Measurements from ENCODE around the gene EEF1AKMT4.

Gene EEF1AKMT4

DNA sequence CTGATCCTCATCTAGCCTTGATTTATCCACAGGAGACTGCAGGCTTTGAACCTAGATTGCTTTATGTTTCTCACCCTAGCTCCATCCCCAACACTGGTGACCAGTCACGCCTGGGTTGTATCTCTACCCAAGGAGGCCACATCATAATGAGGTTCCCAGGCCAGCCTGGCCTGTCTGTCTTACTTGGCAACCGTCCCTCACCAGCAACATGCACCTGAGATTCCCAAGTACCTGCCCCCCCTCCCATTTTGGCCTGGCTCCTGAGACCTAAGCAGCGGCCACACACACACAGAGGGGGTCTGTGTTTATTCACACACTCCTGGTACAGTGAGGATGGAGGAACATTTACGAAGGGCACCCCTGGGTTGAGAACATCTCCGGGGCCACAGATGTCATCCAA, 9.5 kb downstream of the EEF1AKMT4 start:
- CTCF ChIA-PET: interaction anchor here (0.7 to 1.3 kb wide), 3 partner anchors 9 to 31 kb away, joined by 3 read pairs; partner anchors contain the start of gene EEF1AKMT4
- POLR2A ChIA-PET: no interaction called here
- TF ChIP-seq HDGF (IDR thresholded peaks at IDR 0.05; ENCODE audit: borderline replicate concordance) (no peak), LEF1 (IDR thresholded peaks at IDR 0.05; ENCODE audit: borderline replicate concordance) (no peak), FOXM1 (IDR thresholded peaks at IDR 0.05; ENCODE audit: borderline replicate concordance) (no peak), NFRKB (IDR thresholded peaks at IDR 0.05) (no peak), TARDBP (IDR thresholded peaks at IDR 0.05) (no peak), SUZ12 (IDR thresholded peaks at IDR 0.05) (no peak), ARNT (IDR thresholded peaks at IDR 0.05) (no peak), FOXK2 (IDR thresholded peaks at IDR 0.05) (no peak), SP1 (IDR thresholded peaks at IDR 0.05) (no peak), CTBP1 (IDR thresholded peaks at IDR 0.05; ENCODE audit: borderline replicate concordance) (no peak), FOXA1 (IDR thresholded peaks at IDR 0.05) (no peak), BHLHE40 (IDR thresholded peaks at IDR 0.05; ENCODE audit: borderline replicate concordance) (no peak), ZNF384 (IDR thresholded peaks at IDR 0.05) (no peak), ELF4 (IDR thresholded peaks at IDR 0.05) (no peak), L3MBTL2 (conservative IDR thresholded peaks at IDR 0.05) (no peak)
- TF ChIP-seq, protein P1, sequence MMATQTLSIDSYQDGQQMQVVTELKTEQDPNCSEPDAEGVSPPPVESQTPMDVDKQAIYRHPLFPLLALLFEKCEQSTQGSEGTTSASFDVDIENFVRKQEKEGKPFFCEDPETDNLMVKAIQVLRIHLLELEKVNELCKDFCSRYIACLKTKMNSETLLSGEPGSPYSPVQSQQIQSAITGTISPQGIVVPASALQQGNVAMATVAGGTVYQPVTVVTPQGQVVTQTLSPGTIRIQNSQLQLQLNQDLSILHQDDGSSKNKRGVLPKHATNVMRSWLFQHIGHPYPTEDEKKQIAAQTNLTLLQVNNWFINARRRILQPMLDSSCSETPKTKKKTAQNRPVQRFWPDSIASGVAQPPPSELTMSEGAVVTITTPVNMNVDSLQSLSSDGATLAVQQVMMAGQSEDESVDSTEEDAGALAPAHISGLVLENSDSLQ (IDR thresholded peaks at IDR 0.05): no peak
- DNase-seq (ENCODE audit: extremely low spot score): no peak

DNA sequence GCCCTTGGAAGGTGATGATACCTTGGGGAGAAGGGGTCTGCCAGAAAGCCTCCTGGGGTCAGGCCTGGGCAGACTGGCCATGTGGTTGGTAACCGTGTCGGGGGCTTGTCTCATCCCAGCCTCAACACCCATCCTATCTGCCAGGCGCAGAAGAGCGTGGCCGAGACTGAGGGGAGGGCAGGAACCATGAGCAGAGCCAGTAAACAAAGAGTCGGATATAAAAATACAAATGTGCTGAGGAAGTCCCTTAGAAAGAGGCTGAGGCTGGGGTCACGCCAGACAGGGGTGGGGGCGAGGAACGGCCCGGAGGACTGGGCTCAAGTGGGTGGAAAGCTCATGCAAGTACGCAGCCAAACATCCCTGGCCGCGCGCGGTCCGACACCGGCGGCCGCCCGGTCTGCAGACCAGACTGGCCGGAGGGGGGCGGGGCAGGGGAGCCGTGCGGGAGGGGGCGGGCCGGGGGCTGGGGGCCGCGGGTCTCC, 10.0 kb downstream of the EEF1AKMT4 start:
- DNase-seq (ENCODE audit: extremely low spot score): no peak
- ChIA-PET POLR2A (interaction anchor here (0.7 to 1.0 kb wide), 2 partner anchors 10 to 124 kb away, joined by 3 to 6 read pairs; partner anchors contain the start of genes EEF1AKMT4 and EIF2B5), CTCF (interaction anchor here (1.3 kb wide), 1 partner anchor 31 kb away, joined by 3 read pairs; no protein-coding TSS in a partner anchor)
- no peak for TF ChIP-seq LEF1 (IDR thresholded peaks at IDR 0.05; ENCODE audit: borderline replicate concordance)
- TF ChIP-seq SP1 (IDR thresholded peaks at IDR 0.05): no peak
- TF ChIP-seq, protein P1 (IDR thresholded peaks at IDR 0.05): no peak
- TF ChIP-seq SUZ12 (IDR thresholded peaks at IDR 0.05): no peak
- no peak for TF ChIP-seq FOXK2 (IDR thresholded peaks at IDR 0.05)
- no peak for TF ChIP-seq ARNT (IDR thresholded peaks at IDR 0.05)
- no peak for TF ChIP-seq NFRKB (IDR thresholded peaks at IDR 0.05)
- no peak for TF ChIP-seq FOXA1 (IDR thresholded peaks at IDR 0.05)
- TF ChIP-seq TARDBP (IDR thresholded peaks at IDR 0.05): no peak
- TF ChIP-seq HDGF (IDR thresholded peaks at IDR 0.05; ENCODE audit: borderline replicate concordance): no peak

DNA sequence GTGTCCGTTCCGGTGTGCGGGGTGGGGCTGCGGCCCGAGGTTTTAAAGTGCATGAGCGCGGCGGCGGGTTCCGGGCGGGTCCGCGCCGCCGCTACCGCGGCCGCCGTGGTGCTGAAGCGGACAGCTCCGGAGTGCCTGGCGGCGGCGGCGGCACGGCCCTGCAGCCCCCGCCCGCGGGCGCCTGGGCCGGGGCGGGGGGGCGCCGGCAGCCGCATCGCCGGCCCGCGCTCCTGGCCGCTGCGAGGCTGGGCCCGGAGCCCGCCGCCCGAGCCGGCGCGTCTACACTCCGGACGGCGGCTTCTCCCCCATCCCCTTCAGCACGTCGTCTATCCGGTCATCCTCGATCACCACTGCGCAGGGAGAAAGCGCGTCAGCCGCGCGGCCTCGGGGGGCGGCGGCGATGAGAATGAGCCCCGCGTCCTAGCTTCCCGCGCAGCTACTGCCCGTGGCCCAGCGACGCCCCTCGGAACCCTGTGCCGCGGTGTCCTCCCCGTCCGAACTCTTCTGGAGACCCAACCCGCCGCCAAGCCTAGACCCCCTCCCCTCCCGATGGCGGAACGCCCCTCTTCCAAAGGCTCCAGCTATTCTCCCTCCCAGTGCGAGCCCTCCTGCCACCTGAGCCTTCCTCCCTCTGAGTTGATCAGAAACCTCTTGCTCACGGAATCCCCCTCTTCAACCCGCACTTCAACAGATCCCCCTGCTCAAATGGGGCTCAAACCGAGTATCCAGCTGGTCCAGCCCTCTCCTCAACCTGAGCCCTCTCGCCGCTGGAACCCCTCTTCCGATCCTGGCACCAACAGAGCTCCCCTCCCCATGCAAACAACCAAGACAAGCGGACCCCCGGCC, 10.6 kb downstream of the EEF1AKMT4 start:
- DNase-seq (ENCODE audit: extremely low spot score): peak; percentile 58
- POLR2A ChIA-PET: interaction anchor here (0.7 to 1.0 kb wide), 2 partner anchors 10 to 125 kb away, joined by 3 to 6 read pairs; partner anchors contain the start of genes EEF1AKMT4 and EIF2B5
- CTCF ChIA-PET: interaction anchor here (1.3 to 1.5 kb wide), 2 partner anchors 10 to 32 kb away, joined by 3 to 6 read pairs; partner anchors contain the start of gene EEF1AKMT4
- TF ChIP-seq L3MBTL2 (conservative IDR thresholded peaks at IDR 0.05) (no peak), FOXA1 (IDR thresholded peaks at IDR 0.05) (no peak), ARNT (IDR thresholded peaks at IDR 0.05) (no peak), TARDBP (IDR thresholded peaks at IDR 0.05) (no peak), SUZ12 (IDR thresholded peaks at IDR 0.05) (no peak), BHLHE40 (IDR thresholded peaks at IDR 0.05; ENCODE audit: borderline replicate concordance) (no peak), FOXK2 (IDR thresholded peaks at IDR 0.05) (no peak), LEF1 (IDR thresholded peaks at IDR 0.05; ENCODE audit: borderline replicate concordance) (no peak), CTBP1 (IDR thresholded peaks at IDR 0.05; ENCODE audit: borderline replicate concordance) (no peak), ELF4 (IDR thresholded peaks at IDR 0.05) (no peak), HDGF (IDR thresholded peaks at IDR 0.05; ENCODE audit: borderline replicate concordance) (no peak), NFRKB (IDR thresholded peaks at IDR 0.05) (no peak), FOXM1 (IDR thresholded peaks at IDR 0.05; ENCODE audit: borderline replicate concordance) (no peak; the same call in 1 of the 2 replicates), ZNF384 (IDR thresholded peaks at IDR 0.05) (no peak), SP1 (IDR thresholded peaks at IDR 0.05) (no peak)
- TF ChIP-seq, protein P1 (IDR thresholded peaks at IDR 0.05): no peak

DNA sequence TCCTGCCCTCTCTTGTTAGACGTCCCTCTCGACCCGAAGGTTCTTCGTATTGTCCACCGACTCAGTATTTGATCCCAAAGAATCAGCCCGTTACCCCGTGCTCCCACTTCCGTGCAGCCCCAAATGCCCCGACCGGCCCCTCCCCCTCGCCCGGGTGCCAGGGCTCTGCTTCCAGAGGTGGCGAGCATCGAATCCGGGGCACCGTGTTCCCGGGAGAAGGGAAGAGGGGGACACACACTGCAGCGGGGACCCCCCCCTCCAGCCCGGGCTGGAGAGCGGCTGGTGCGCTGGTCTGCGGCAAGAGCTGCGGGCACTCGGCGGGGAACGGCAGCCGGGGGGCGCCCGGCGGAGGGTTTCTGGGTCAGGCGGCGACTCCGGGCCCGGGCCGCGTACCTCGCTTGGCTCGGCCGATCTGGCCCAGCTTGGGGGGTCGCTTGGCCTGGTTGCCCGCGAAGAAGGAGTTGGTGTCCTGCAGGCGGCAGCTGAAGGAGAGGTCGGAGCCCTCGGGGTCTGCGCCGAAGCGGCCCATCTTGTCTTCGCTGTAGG, 11.3 kb downstream of the EEF1AKMT4 start:
- no peak for DNase-seq (ENCODE audit: extremely low spot score)
- no peak for TF ChIP-seq SUZ12 (IDR thresholded peaks at IDR 0.05)
- TF ChIP-seq CTBP1 (IDR thresholded peaks at IDR 0.05; ENCODE audit: borderline replicate concordance): no peak
- TF ChIP-seq ARNT (IDR thresholded peaks at IDR 0.05): no peak
- TF ChIP-seq ELF4 (IDR thresholded peaks at IDR 0.05): no peak
- TF ChIP-seq FOXM1 (IDR thresholded peaks at IDR 0.05; ENCODE audit: borderline replicate concordance): no peak
- no peak for TF ChIP-seq ZNF384 (IDR thresholded peaks at IDR 0.05)
- no peak for TF ChIP-seq LEF1 (IDR thresholded peaks at IDR 0.05; ENCODE audit: borderline replicate concordance)
- TF ChIP-seq FOXA1 (IDR thresholded peaks at IDR 0.05): no peak
- TF ChIP-seq L3MBTL2 (conservative IDR thresholded peaks at IDR 0.05): no peak
- TF ChIP-seq FOXK2 (IDR thresholded peaks at IDR 0.05): no peak
- TF ChIP-seq, protein P1 (IDR thresholded peaks at IDR 0.05): no peak
- TF ChIP-seq NFRKB (IDR thresholded peaks at IDR 0.05): no peak
- TF ChIP-seq TARDBP (IDR thresholded peaks at IDR 0.05): no peak
- TF ChIP-seq HDGF (IDR thresholded peaks at IDR 0.05; ENCODE audit: borderline replicate concordance): no peak
- TF ChIP-seq SP1 (IDR thresholded peaks at IDR 0.05): no peak
- no peak for TF ChIP-seq BHLHE40 (IDR thresholded peaks at IDR 0.05; ENCODE audit: borderline replicate concordance)
- CTCF ChIA-PET: interaction anchor here (1.5 kb wide), 1 partner anchor 11 kb away, joined by 6 read pairs; the partner anchor contains the start of gene EEF1AKMT4
- POLR2A ChIA-PET: no interaction called here
